Activated T-helper 17 cell treated with anti-CD3 and anti-CD28 coated beads, Interleukin-2, amount 50 U/mL, for 72 hours (primary cell): ENCODE data around the gene GPC4. TPM values are rescaled to one million over a fixed set of nuclear protein-coding genes. Genes with fewer than 3 reads are reported as not detected.

Experiments used
- ATAC-seq: fragments of 150-1000 bp; cut with Tn5 transposase; replicated peaks from 2 replicates; pipeline ENCODE4 v1.10.0; 2021; ENCODE audit warnings: mild to moderate bottlenecking, moderate library complexity
- H3K27ac Mint-ChIP-seq: one replicate; pipeline ENCODE4 v1.8.0; 2022; ENCODE audit warnings: mixed read lengths
- H3K27me3 Mint-ChIP-seq: one replicate; pipeline ENCODE4 v1.8.0; 2022; ENCODE audit warnings: mixed read lengths
- H3K36me3 Mint-ChIP-seq: one replicate; pipeline ENCODE4 v1.8.0; 2022; ENCODE audit warnings: low read depth, mild to moderate bottlenecking, mixed read lengths
- H3K4me1 Mint-ChIP-seq: one replicate; pipeline ENCODE4 v1.8.0; 2022; ENCODE audit warnings: mixed read lengths
- H3K4me3 Mint-ChIP-seq: one replicate; pipeline ENCODE4 v1.8.0; 2022; ENCODE audit warnings: mild to moderate bottlenecking, mixed read lengths
- H3K9me3 Mint-ChIP-seq: one replicate; pipeline ENCODE4 v1.8.0; 2022; ENCODE audit warnings: mixed read lengths
- total RNA-seq, 2 donors: library from RNA; stranded (reverse); gene quantifications; one replicate each; pipeline ENCODE4 v1.2.3, GENCODE V29; 2022

Gene GPC4
- total RNA-seq, 2 donors from 2014 or later = not detected

GRCh38 chrX:133418588-133418987, 3.3 kb upstream of the GPC4 start:
- no peak for ATAC-seq
- Mint-ChIP-seq H3K4me1 (no peaks in the 10 kb centered on the region), H3K9me3 (no peaks in the 10 kb centered on the region), H3K27me3 (peaks cover 24% of the 10 kb centered on the region), H3K4me3 (no peak overlapping the region), H3K36me3 (no peaks in the 10 kb centered on the region), H3K27ac (no peak overlapping the region)

DNA sequence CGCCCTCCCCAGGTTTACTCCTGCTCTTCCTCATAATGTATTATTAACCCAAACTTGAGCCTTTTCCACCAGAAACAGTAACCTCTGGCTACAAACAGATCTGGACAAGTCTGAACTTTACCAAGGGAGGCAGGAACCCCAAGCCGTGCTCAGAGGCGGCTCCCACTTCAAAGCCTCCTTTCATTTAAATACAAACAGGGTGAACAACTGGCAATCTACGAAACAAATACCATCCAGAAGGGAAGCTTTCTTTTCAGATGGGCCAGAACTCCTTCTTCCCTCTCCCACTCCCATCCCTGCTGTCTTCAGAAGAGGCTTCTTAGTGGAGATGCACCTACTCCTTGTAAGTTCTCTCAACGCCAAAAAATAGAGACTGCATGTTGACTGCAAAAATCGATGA, 2.1 kb upstream of the GPC4 start:
- Mint-ChIP-seq H3K27ac (no peak overlapping the region), H3K4me3 (no peak overlapping the region), H3K4me1 (no peaks in the 10 kb centered on the region), H3K9me3 (no peaks in the 10 kb centered on the region), H3K36me3 (no peaks in the 10 kb centered on the region), H3K27me3 (peaks cover 28% of the 10 kb centered on the region)
- ATAC-seq = no peak

- Mint-ChIP-seq H3K27me3 (peaks cover 29% of the 10 kb centered on the region), H3K4me1 (no peaks in the 10 kb centered on the region), H3K9me3 (no peaks in the 10 kb centered on the region), H3K36me3 (no peaks in the 10 kb centered on the region), H3K27ac (no peak overlapping the region), H3K4me3 (no peak overlapping the region)
- ATAC-seq = no peak
These were observed 648 bp downstream of the GPC4 start for GRCh38 chrX:133414406-133415275.

GRCh38 chrX:133413218-133413925, 1.9 kb downstream of the GPC4 start:
- Mint-ChIP-seq H3K27ac (no peak overlapping the region), H3K9me3 (no peaks in the 10 kb centered on the region), H3K4me1 (no peaks in the 10 kb centered on the region), H3K36me3 (no peaks in the 10 kb centered on the region), H3K4me3 (no peak overlapping the region), H3K27me3 (peaks cover 25% of the 10 kb centered on the region)
- ATAC-seq = no peak

DNA sequence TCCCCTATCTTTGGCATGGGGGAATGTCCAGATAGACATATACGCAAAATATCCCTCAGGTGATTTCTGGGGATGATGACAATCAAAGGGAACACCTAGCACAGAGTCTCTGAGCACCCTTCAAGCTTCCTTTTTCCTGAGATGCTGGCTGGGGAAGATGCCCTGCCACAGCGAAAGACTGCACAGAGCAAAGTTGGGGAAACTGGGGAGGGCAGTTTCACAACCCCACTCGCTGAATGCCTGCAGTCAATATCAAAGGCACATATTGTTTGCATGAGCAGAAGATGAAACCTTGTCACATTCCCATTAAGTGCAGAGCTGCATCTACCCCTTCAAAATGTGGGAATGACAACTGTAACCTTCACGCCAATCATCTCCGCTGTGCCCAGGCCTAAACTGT, 2.6 kb downstream of the GPC4 start:
- no peaks in the 10 kb centered on the region for H3K9me3 Mint-ChIP-seq
- no peak overlapping the region for H3K4me3 Mint-ChIP-seq
- H3K27ac Mint-ChIP-seq = no peak overlapping the region
- no peaks in the 10 kb centered on the region for H3K4me1 Mint-ChIP-seq
- no peaks in the 10 kb centered on the region for H3K36me3 Mint-ChIP-seq
- ATAC-seq = no peak
- H3K27me3 Mint-ChIP-seq = peaks cover 18% of the 10 kb centered on the region

GRCh38 chrX:133412246-133412645, 3.0 kb downstream of the GPC4 start:
- H3K27me3 Mint-ChIP-seq = peaks cover 19% of the 10 kb centered on the region
- H3K4me3 Mint-ChIP-seq = no peak overlapping the region
- ATAC-seq = no peak
- no peaks in the 10 kb centered on the region for H3K9me3 Mint-ChIP-seq
- no peaks in the 10 kb centered on the region for H3K4me1 Mint-ChIP-seq
- no peak overlapping the region for H3K27ac Mint-ChIP-seq
- H3K36me3 Mint-ChIP-seq = no peaks in the 10 kb centered on the region

GRCh38 chrX:133410550-133410949, 4.7 kb downstream of the GPC4 start:
- no peak for ATAC-seq
- Mint-ChIP-seq H3K4me3 (no peak overlapping the region), H3K27ac (no peak overlapping the region), H3K36me3 (no peaks in the 10 kb centered on the region), H3K4me1 (no peaks in the 10 kb centered on the region), H3K27me3 (peaks cover 15% of the 10 kb centered on the region), H3K9me3 (no peaks in the 10 kb centered on the region)

DNA sequence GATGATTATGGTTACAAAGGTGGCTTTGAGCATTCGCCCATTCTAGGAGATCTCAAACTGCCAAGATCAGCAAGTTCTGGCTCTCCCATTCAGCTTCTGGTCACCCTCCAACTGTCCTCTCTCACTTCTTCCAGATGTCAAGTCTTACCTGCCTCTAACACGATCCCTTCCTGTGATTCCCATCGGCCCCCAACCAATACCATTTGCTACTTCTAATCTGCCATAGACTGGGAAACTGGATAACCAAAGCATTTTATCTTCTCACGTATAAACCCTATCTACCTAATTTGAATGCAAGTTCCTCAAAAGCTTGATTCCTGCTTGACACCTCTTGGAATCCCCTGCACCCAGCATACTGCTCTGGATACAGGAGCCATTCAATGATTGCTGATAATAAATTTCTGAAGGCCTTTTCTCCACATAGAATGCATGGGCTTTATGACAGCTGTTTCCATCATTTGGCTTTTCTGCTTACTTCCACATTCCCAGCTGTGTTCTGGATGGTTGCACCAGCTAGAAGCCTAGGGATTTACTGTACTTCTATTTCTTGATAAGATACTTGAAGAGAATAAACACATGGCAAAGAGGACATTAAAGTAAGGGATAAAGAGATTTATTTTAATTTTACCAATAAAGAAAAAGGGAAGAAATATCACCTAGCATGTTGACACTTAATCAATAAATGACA, 9.6 kb downstream of the GPC4 start:
- ATAC-seq = no peak
- H3K27me3 Mint-ChIP-seq = peaks cover 8% of the 10 kb centered on the region
- no peak overlapping the region for H3K27ac Mint-ChIP-seq
- H3K4me1 Mint-ChIP-seq = no peaks in the 10 kb centered on the region
- no peak overlapping the region for H3K4me3 Mint-ChIP-seq
- no peaks in the 10 kb centered on the region for H3K9me3 Mint-ChIP-seq
- H3K36me3 Mint-ChIP-seq = no peaks in the 10 kb centered on the region

- Mint-ChIP-seq H3K4me3 (no peak overlapping the region), H3K36me3 (no peaks in the 10 kb centered on the region), H3K9me3 (no peaks in the 10 kb centered on the region), H3K4me1 (no peaks in the 10 kb centered on the region), H3K27ac (no peak overlapping the region), H3K27me3 (peaks cover 8% of the 10 kb centered on the region)
- ATAC-seq = no peak
These were observed 11.3 kb downstream of the GPC4 start for GRCh38 chrX:133403984-133404383.

DNA sequence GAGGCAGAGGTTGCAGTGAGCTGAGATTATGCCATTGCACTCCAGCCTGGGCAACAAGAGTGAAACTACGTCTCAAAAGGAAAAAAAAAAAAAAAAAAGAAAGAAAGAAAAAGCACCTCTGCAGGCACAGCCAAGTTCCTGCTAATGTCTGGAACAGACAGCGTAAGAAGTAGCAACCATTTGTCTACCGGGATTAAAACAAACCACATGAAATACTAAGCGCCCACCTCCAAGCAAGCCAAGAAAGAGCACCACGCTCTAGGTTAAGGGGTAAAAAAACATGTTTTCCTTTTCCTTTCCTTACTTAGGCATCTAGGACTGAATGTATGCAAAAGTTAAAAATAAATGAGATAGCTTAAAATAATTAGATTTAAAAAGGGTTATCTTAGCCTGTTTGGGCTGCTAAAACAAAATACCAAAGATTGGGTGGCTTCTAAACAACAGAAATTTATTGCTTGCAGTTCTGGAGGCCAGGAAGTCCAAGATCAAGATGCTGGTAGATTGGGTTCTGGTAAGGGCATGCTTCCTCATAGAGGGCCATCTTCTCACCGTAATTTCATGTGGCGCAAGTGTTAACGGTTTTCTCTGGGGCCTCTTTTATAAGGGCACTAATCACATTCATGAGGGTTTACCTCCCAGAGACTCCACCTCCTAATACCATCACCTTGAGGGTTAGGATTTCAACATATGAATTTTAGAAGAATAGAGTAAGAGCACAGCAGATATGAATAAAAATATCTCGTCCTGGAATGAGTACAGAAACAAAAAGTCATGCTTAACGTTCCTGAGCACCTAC, 12.3 kb downstream of the GPC4 start:
- no peak for ATAC-seq
- no peak overlapping the region for H3K4me3 Mint-ChIP-seq

DNA sequence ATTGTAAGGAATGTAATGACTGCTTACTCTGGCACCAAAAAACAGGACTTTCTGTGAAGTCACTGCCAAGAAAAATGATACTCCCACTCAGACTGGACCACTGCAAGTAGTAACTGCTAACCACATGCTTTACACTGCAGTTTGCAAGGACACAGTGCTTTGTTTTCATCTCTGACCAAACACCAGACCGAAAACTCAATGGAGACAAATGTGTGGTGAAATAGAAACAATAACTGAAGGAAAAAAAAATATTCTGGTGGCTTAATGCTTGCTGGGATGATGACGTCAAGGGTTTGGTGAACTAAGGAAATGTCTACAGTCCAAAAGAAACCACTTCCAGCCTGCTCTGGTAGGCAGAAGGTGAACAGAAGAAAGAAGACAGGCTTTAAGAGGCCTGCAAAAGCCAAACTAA, 13.2 kb downstream of the GPC4 start:
- no peak overlapping the region for H3K4me3 Mint-ChIP-seq
- no peaks in the 10 kb centered on the region for H3K4me1 Mint-ChIP-seq
- H3K9me3 Mint-ChIP-seq = no peaks in the 10 kb centered on the region
- H3K36me3 Mint-ChIP-seq = no peaks in the 10 kb centered on the region
- peaks cover 5% of the 10 kb centered on the region for H3K27me3 Mint-ChIP-seq
- H3K27ac Mint-ChIP-seq = no peak overlapping the region
- ATAC-seq = no peak

More for the DNA sequence above, 12.3 kb downstream of the GPC4 start:
- Mint-ChIP-seq H3K9me3 (no peaks in the 10 kb centered on the region), H3K27me3 (peaks cover 8% of the 10 kb centered on the region), H3K36me3 (no peaks in the 10 kb centered on the region), H3K27ac (no peak overlapping the region), H3K4me1 (no peaks in the 10 kb centered on the region)

DNA sequence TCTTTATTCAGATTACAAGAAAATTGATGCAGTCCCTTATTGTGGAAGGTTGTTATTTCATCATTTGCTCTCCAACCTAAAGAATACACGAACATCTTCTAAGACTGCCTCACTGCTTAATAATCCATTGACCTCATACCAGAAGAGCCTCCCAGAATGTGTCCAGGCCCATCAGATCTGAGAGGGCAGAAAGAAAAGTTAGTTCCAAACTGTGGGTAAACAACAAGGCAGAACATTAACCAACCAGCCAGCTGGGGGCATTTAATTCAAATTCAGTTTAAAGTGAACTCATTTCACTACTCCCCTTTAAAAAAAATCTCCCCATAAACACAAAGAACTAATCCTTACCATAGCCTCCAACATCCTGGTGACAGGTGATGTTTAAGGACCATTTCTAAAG, 13.8 kb downstream of the GPC4 start:
- Mint-ChIP-seq H3K4me1 (no peaks in the 10 kb centered on the region), H3K27ac (no peak overlapping the region), H3K27me3 (peaks cover 5% of the 10 kb centered on the region), H3K36me3 (no peaks in the 10 kb centered on the region), H3K4me3 (no peak overlapping the region), H3K9me3 (no peaks in the 10 kb centered on the region)
- ATAC-seq = no peak

- Mint-ChIP-seq H3K4me1 (no peaks in the 10 kb centered on the region), H3K4me3 (no peak overlapping the region), H3K36me3 (no peaks in the 10 kb centered on the region), H3K9me3 (no peaks in the 10 kb centered on the region), H3K27me3 (no peaks in the 10 kb centered on the region), H3K27ac (no peak overlapping the region)
- no peak for ATAC-seq
These were observed 15.9 kb downstream of the GPC4 start for GRCh38 chrX:133399411-133399810.

DNA sequence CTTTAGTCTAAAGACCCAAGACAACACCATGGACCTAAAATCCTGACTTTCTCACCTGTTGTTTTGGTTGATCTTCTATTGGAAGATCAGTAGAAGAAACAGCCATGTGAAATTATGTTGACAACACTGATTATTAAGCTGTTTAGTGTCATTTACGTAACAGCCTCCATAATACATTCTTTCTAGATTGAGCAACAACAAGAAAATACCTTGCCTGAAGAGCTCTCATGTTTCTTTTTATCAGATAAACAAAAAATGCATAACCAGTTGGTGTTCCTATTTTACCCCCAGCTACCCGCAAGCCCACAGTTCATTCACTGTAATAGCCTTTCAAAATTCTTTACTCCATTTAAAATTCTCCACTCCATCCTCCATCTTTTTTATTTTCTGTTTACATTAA, 20.5 kb downstream of the GPC4 start:
- Mint-ChIP-seq H3K4me3 (no peak overlapping the region), H3K9me3 (no peaks in the 10 kb centered on the region), H3K36me3 (no peaks in the 10 kb centered on the region), H3K27me3 (peaks cover 3% of the 10 kb centered on the region), H3K4me1 (no peaks in the 10 kb centered on the region), H3K27ac (no peak overlapping the region)
- ATAC-seq = no peak
